Activated CD4-positive, alpha-beta T cell treated with anti-CD3 and anti-CD28 coated beads, Interleukin-2, amount 50 U/mL, for 24 hours (primary cell): ENCODE measurements around the gene CELF3.
"Not testable (repeated sequence)": the region's sequence is repeated elsewhere in the genome, so short reads cannot be mapped to it uniquely, and the experiment has no call there.

ENCODE experiments used
- DNase-seq, 2 donors: peaks; one replicate each; pipeline ENCODE4 v3.0.0-alpha.2; 2020; ENCODE audit warnings: low read depth in 1 of 2, low spot score in 1 of 2

CELF3 gene

DNA sequence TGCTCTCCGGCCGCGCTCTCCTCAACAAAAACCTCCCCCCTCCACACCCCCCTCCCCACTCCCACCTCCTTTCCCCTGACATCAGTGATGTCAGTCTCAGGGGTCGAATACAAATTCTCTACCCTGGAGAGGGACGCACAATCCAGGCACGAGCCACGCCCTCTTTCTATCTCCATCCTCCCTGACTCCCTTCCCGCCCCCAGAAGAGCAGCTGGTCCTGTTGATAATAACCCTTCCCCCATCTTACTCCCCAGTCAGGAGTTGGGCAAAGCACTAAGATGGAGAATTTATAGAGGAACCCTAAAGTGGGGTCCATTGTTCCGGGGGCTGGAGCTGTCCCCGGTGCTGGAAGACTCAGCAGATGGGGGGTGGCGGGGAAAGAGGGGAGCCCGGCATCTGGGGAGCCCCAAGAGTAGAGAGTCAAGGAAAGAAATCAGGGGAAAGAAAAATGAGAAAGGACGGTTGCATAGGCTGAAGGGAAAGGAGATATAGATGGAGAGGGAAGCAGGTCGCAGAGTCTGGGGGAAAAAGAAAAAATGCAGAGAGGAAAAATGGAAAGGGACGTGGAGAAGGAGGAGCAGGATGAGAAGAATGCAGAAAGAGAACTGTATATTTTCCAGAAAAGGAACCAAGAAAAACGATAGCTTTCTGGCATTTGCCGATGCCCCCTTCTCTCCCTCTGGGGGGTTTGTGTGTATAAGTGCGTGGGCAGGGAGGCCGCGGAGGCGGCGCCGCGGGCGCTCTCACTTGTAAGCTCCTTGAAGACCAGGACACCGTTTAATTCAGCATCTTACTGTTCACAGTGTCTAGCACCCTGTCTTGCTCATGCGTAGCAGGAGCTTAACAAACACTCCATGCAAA, at the start of gene CELF3:
TSS of gene CELF3 (minus strand) at position 33 of the 861 bp plus-strand sequence. CDS start 783 bp downstream, outside the sequence.
- no peak for DNase-seq

DNA sequence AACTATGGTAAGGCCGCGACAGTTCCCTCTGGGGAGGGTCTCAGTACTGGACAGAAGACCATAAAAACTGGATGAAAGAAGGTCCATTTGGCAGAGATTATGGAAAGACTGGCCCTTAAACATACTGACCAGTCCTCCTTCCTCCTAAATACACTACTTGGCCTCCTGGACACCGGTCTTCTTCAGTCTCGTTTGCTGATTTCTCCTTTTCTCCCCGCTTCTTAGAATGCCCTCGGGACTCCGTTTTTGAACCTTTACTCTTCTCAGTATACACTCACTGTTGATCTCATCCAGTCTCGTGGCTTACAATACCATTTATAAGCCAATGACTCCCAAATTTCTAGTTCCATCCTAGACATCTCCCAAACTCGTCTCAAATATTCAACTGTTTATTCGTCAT, 47.4 kb upstream of the CELF3 start:
- DNase-seq, result no peak

DNA sequence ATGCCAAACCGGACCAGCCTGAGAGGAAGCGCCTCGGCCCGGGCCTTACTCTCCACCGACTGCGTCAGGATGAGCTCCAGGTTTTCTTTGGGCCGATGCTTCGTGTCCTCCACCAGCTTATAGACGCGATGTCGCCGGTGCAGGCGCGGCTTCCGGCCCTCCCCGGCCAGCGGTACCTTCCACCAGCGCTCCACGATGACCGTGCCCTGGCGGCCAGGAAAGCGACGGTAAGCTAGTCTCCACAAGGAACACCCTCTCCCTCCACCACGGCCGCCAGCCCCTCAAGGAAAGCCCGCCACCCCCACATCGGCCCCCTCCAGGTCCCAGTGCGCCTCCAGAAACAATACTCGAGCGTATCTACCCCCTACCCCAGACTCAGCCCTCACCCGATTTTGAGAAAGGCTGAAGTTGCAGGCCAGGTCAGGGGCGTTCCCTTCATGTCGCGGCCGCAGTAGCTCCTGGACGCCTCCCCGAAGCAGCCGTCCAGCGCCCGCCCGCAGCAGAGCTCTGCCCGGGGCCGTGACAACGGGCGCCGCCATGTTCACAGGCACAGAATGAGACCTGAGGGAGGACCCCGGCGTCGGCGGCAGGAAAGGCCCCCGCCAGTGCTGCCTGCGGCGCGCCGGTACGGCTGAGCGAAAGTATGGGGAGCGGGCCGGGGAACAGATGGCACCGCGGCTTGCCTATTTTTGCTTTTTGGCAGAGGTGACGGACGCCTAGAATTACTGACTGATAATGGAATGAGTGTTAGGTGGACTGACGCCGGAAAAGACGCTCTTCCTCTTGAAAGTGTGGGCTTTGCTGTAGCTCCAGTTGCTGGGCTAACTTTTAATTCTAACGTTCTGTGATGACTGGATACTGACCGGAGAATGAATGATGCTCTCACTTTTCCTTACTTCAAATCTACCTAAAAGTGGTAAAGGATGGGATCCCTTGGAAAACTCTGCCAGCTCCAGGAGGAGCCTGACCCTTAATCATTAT, 46.6 kb upstream of the CELF3 start, which contains the start of gene MRPL9:
TSS of gene MRPL9 (minus strand) at position 556 of the 981 bp plus-strand sequence. CDS start at position 539, 17 bp downstream.
- peak; percentile 74 to 80 for DNase-seq

DNA sequence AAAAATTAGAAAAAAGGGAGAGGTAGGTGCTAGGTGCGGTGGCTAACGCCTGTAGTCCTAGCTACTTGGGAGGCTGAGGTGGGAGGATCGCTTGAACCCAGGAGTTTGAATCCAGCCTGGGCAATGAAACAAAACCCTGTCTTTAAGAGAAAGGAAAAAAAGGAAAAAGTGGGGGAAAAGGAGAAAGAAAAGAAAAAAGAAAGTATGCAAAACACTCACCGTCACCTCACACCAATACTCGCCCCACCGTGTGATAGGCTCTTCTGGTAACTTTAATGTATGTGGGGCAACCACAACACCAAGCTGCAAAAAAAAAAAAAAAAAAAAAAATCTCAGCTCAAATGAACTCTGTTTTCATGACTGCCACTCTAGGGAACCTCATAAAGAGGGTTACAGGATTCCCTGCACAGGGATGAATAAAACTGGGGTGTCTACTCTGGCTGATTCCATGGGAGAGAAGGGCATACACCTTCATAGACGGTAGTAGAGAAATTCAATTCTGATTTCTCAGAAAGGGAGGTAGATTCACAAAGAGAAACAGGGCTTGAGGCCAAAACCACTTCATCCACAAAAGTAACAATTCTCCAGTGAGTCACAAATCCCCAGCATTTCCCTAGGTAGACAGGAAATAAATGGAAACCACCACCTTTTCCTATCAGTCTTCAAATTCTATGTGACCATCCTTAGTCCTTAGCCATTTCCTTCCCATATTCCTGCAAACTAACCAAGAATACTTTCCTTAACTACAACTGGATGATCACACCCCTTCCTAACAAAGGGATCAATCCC, 44.2 kb upstream of the CELF3 start:
- no peak for DNase-seq

DNA sequence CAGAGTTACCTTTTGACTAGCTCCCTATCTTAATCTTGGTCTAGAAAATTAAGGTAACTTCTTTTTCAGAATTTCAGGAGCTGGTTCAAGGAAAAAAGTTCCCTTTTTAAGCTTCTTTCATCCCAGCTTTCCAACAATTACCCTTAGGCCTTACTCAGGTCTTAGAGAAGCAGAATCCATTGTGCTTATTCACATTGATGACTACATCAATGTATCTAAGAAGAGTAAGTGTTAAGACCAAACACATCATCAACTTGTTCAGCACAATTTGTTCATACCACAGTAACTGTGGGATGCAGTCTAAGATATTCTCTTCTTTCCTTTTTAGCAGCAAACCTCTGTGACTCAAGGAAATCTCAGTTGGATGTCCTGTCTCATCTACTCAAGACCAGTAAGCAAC, 42.6 kb upstream of the CELF3 start:
- DNase-seq, result no peak

DNA sequence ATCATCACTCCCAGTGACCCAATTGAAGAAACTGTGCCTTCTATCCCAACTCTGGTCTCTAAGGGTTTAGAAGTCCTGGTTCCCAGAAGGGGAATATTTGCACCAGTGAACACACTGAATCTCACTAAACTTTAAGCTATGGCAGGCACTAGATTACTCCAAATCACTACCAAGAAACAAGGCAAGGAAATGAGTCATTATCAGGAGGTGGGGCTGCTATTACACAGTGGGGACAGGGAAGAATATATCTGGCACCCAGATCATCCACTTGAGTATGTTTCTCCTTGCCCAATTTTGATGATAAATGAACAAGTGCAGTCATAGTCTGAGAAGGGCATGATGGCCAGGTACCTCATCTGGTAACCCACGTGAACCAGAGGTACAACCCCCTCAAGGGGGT, 39.7 kb upstream of the CELF3 start:
- no peak for DNase-seq

DNA sequence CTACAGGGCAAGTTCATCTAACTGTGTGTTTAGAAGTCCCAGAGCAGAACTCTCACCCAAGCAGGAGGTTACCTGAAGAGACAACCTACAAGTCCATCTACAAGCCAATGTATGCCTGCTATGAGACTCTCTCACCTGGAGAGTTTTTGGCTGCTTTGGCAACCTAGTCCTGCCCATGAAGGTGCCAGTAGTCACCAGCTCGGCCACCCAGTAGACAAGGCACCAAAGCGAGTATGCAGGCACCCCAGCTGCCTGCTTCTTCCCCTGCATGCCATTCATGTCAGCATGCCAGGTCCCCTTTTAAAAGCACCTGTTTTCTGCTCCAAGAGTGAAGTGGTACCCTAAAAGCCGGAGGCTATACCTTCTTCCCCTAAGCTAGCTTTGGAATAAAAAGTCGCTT, 24.9 kb upstream of the CELF3 start:
- no peak for DNase-seq

DNA sequence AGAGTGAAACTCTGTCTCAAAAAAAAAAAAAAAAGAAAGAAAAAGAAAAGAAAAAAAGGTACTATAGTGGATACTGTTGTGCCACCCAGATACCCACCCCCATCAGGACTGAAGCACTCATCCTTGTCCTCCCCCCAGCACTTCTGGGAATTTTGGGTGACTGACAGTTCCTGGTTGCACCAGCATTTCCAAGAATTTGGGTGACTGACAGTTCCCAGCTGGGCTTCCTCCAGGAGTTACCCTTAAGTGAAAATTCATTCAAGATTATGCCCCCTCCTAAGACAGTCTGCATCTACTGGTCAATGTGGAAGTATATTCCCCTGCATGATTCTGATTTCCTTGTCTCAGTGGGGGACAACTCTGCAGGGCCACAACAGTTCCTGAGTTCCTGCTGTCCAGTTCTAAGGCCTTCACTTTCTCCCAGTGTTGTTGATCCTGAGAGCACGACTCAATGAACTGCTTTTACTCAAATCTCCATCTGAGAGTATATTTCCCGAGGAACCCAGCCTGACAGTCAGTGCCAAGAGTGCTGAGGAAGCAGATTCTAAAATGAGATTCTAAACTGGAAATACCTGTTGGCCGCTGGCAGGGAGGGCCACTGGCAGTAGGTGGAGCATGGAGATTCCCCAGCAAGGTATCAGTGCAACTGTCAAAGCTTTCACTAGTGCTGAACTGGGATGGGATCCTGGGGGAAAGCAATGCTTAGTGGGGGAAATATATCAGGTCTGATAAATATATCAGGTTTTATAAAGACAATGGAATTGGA, 23.2 kb upstream of the CELF3 start:
- DNase-seq, result no peak

DNA sequence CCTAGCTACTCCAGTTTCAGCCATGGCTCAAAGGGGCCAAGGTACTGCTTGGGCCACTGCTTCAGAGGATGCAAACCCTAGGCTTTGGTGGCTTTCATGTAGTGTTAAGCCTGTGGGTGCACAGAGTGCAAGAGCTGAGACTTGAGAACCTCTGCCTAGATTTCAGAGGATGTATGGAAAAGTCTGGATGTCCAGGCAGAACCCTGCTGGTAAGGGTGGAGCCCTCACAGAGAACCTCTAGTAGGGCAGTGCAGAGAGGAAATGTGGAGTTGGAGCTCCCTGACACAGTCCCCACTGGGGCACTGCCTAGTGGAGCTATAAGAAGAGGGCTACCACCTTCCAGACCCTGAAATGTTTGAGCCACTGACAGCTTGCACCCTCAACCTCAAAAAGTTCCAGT, 20.9 kb upstream of the CELF3 start:
- DNase-seq, result no peak

DNA sequence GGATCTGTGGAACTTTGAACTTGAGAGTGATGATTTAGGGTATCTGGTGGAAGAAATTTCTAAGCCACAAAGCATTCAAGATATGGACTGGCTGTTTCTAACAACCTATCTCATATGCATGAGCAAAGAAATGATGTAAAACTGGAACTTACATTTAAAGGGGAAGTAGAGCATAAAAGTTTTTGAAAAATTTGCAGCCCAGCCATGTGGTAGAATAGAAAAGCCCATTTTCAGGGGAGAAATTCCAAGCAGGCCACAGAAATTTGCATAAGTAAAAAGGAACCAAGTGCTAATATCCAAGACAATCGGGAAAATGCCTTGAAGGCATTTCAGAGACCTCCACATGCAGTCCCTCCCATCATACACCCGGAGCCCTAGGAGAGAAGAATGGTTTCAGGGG, 20.4 kb upstream of the CELF3 start:
- no peak for DNase-seq

DNA sequence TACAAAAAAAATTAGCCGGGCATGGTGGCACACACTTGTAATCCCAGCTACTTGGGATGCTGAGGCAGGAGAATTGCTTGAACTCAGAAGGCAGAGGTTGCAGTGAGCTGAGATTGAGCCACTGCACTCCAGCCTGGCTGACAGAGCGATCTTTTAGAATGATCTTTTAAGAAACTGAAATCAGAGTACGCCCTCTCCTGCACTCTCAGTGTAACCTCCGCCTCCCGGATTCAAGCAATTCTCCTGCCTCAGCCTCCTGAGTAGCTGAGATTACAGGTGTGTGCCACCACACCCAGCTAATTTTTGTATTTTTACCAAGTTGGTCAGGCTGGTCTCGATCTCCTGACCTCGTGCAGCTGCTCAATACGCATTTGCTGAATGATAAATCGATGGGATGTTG, 17.4 kb upstream of the CELF3 start:
- DNase-seq, result not testable (repeated sequence)

DNA sequence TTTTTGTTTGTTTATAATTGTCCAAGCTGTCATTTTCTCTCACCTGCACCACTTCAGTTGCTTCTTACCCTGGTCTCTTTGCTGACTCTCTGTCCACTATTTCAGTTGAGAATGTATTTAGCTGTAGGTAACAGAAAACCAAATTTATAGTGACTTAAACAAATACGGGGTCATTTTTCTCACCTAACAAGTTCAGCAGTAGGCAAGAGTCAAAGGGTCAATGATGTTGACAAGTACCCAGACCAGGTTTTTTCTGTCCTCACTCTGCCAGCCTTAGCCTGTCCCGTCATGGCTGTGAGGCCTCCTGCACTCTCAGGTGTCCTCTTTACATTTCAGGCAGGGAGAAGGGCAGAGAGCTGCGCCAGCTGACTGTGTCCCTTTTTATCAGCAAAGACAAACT, 16.5 kb upstream of the CELF3 start:
- DNase-seq, result no peak

DNA sequence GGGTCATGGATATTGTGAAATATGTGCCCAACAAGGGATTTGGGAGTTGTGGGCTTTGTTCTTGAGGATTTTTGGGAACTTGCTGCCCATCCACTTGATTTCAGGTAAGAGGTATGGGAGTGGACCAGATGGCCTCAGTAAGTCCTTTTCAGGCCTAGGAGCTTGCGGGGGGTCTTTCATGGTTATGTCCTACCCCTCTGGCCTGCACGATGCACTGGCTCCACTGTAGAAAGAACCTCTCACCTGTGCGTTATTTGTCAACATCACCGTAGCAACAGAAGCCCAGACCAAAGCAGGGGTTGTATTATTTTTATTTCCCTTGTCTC, 13.3 kb upstream of the CELF3 start:
- DNase-seq, result no peak

DNA sequence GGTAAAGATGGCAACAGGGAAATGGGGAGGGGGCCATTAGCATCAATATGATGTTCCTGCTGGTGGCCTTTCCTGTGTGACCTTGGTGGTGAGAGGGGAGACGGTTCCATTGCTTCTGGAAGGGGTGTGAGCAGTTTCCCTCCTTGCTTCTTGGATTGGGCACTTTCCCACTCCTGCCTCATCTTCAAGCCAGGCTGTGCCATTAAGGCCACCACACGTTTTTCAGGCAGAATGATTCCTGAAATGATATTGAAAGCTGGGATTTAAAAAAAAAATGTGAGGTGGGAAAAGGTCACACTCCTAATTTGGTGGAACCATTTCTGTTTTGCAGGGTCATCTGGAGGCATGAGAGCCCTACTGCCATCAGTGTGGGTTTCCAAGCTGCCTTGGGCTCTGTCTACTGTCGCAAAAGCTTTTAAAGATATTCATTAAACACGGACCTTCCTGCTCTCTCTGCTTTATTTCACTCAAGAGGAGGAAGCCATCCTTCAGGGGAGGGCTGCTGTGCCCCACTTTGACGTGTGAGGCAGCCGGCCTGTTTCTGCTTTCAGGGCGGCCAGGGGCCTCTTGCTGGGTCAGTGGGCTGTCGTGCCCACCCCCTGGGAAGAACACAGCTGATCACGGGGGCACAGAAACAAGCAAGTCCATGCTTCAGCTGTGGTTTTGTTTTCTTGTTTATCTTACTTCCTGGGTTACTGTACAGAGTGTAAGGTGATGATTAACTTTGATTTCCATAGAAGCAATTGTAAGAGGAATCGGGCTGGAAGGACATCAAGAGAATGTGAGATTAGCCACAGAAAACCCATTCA, 12.8 kb upstream of the CELF3 start:
- DNase-seq, result no peak

DNA sequence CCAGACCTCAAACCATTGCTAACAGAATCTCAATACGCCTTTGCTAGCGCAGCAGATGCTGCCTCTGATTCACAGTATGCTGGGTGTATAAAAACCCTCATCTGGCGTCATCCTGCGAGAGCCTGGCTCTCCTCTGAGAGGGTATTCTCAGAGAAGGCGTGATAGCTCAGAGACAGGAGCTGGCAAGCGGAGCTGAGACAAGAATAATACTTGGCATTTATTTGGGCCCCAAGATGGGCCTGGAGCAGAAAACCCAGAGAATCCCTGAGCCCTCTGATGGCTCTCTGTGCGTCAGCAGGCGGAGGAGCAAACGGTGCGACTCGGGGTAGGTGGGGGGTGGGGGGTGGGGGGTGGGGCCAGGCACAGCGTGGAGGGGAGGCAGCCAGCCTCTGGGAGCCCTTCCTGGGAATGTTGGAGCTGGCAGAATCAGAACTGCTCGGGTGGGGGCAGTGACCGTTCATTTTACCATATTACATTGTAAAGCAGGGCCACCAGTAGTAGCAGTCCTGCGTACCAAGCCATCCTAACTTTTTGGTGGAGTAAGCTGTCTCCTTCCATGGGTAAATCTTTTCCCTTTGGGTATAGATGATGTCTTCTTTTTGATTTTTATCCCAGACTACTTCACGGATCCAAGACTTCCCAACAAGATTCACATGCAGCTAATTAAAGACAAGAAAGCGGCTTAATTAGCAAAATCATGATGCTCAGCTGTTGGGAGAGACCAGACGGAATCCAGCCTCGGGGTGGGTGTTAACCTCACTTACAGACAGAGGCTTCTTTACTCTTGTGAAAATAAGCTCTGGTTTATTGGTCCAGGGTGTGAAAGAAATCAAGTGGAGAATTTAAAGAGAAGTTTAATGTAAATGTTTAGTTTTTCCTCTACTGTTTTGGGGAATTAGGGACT, 11.8 kb upstream of the CELF3 start:
- DNase-seq, result no peak

DNA sequence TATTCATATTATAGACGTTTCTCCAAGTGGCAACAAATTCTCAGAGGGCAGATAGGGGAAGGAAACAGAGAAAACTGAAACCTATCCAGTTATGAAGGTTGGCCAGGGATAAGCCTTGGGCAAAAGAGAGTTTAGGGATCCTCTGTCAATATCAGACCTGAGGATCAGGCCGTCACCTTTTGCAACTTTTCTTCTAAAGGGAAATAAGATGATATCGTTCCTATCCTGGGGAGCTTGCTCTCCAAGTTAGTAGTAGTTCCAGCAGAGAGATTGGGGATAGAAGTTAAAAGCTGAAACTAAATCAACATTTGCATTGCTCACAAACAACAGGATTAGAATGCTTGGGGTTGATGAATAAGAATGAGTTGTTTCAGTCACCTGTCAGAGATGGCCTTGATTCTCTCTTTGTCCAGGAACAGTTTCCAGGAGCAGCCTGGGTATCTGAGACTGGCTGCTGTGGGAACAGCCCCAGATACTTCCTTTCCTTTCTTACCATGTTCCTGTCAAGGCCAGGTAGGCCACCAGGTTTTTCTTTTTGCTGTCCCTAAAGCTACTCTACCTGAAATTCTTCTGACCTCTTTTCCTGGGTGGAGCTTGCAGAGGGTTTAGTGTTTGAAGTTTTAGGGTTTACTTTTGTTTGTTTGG, 7.2 kb upstream of the CELF3 start:
- DNase-seq, result no peak

DNA sequence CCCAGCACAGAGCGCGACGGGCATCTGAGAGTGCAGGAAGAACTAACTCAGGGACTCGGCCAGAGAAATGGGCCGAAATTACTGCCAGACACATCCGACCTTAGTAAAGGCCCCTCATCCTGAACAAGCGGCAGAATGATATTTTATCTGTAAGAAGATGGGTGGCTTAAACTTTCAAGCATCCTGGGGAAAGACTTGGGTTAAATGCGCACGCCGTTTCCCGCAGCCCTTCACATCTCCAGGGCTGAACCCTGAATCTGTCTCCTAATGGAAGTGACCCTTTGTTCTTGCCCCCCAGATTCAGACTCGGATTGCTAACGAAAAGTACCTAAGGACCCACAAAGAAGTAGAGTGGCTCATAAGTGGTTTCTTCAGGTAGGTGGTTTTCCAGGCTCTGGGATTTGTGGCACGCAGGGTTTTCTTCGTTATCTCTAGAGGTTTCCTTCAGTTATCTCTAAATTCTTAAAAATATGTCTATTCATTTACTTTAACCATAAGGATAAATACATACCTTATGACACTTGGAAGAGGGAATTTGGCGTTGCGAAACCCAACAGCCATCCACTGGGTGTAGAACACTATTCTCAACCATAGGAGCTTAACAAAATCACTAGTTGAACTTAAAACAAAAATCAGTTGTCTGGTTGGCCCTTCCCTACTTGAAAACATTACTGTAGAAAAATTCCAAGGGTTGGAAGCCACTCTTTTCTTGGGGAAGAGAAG, 5.3 kb upstream of the CELF3 start:
- no peak for DNase-seq
